GM12878 (cell line): Measurements from ENCODE around the gene FBF1. TPM values are rescaled to one million over a fixed set of nuclear protein-coding genes. Genes with fewer than 3 reads are reported as not detected.

Source experiments
- ATAC-seq: fragments of 200-7000 bp; cut with Tn5 transposase; 3 replicates; pipeline ENCODE4 v1.9.1; 2020; ENCODE audit warnings: mild to moderate bottlenecking, moderate library complexity
- BruUV-seq: library from RNA; stranded (reverse); fragments of 400-500 nt; replicated peaks from 2 replicates; lab custom pipeline; 2021; lab: Mats Ljungman, UMichigan
- CTCF ChIA-PET: fragments of 300-600 bp; sonication (Branson Sonifier 250); formaldehyde crosslinking; extraction: SDS; loops from one replicate; lab custom pipeline; 2021; ENCODE audit warnings: inconsistent platforms; lab: Yijun Ruan, JAX
- POLR2A ChIA-PET: fragments of 350-600 bp; formaldehyde crosslinking; extraction: SDS; loops from one replicate; lab custom pipeline; 2021; ENCODE audit warnings: inconsistent platforms; lab: Charles Lee
- RAD21 ChIA-PET: fragments of 300-600 bp; sonication (Branson Sonifier 250); formaldehyde crosslinking; loops from one replicate; lab custom pipeline; 2023; ENCODE audit warnings: antibody characterized with exemption; ENCODE audit not compliant: unreplicated experiment; lab: Charles Lee
- SMC1A ChIA-PET: fragments of 300-600 bp; sonication (Branson Sonifier 250); formaldehyde crosslinking; loops from one replicate; lab custom pipeline; 2023; ENCODE audit not compliant: unreplicated experiment, uncharacterized antibody; lab: Charles Lee
- DNase-seq: peaks from one replicate; pipeline ENCODE4 v3.0.0-alpha.2; 2011; ENCODE audit warnings: low read depth, low spot score
- FAIRE-seq: peaks from 3 replicates; lab custom pipeline; 2011; peaks lifted over from hg19 to GRCh38; lab: Jason Lieb, UNC
- H2AFZ ChIP-seq: 2 replicates; pipeline ENCODE4 v1.6.0; 2011; ENCODE audit warnings: low read depth, low read length, control low read depth; ENCODE audit not compliant: control insufficient read depth
- H3K27ac ChIP-seq: 2 replicates; pipeline ENCODE4 v1.5.1; 2011; ENCODE audit warnings: control low read depth; ENCODE audit not compliant: control insufficient read depth, insufficient read depth
- H3K27me3 ChIP-seq, 2 experiments: replicated peaks in 1 of 2; 2 replicates each; pipeline versions ENCODE4 v1.6.0 to v1.6.1; 2011; ENCODE audit warnings: low read length in 1 of 2; ENCODE audit not compliant: control insufficient read depth in 2 of 2, insufficient read depth in 2 of 2
- H3K36me3 ChIP-seq, 2 experiments: 2 replicates each; pipeline ENCODE4 v1.5.1; 2011; ENCODE audit warnings: low read length in 1 of 2; ENCODE audit not compliant: control insufficient read depth in 2 of 2, insufficient read depth in 2 of 2
- H3K4me1 ChIP-seq: 2 replicates; pipeline ENCODE4 v1.6.1; 2011; ENCODE audit warnings: mild to moderate bottlenecking, low read length, moderate library complexity, mixed read lengths; ENCODE audit not compliant: control insufficient read depth, insufficient read depth
- H3K4me2 ChIP-seq: 2 replicates; pipeline ENCODE4 v1.6.0; 2011; ENCODE audit warnings: control low read depth; ENCODE audit not compliant: control insufficient read depth, insufficient read depth
- H3K4me3 ChIP-seq: fragments of 200-600 bp; sonication (generic); 2 replicates; pipeline ENCODE4 v1.5.1; 2016
- H3K79me2 ChIP-seq: 2 replicates; pipeline ENCODE4 v1.6.0; 2011; ENCODE audit warnings: low read length; ENCODE audit not compliant: control insufficient read depth, insufficient read depth
- H3K9ac ChIP-seq: 2 replicates; pipeline ENCODE4 v1.8.0; 2011; ENCODE audit warnings: low read length, control low read depth, mixed read lengths; ENCODE audit not compliant: control insufficient read depth, insufficient read depth
- H3K9me3 ChIP-seq: replicated peaks from 3 replicates; pipeline ENCODE4 v1.5.1; 2011; ENCODE audit warnings: mild to moderate bottlenecking, low read length; ENCODE audit not compliant: control insufficient read depth, insufficient read depth
- H4K20me1 ChIP-seq: 2 replicates; pipeline ENCODE4 v1.6.0; 2011; ENCODE audit not compliant: control insufficient read depth, insufficient read depth
- POLR2A ChIP-seq: IDR thresholded peaks from 2 replicates; pipeline ENCODE4 v1.6.1; 2011; ENCODE audit warnings: low read depth, mild to moderate bottlenecking, low read length
- STAT1 ChIP-seq: fragments of 450-650 bp; conservative IDR thresholded peaks from 2 replicates; pipeline ENCODE4 v1.6.1; 2014; ENCODE audit warnings: antibody characterized with exemption, mild to moderate bottlenecking
- TAF1 ChIP-seq: IDR thresholded peaks from 2 replicates; pipeline ENCODE4 v1.6.1; 2011; ENCODE audit warnings: mild to moderate bottlenecking, low read depth, low read length, borderline replicate concordance
- WGBS: methylation state at CpG from one replicate; pipeline ENCODE4 v1.1.6; 2016; ENCODE audit warnings: low lambda C conversion rate; ENCODE audit not compliant: insufficient replicate concordance, insufficient coverage; ENCODE audit errors: missing lambda C conversion rate; 5-methylcytosine and 5-hydroxymethylcytosine counted together
- in situ Hi-C: fragments of 300-500 bp; cut with MboI; formaldehyde crosslinking; loops from 9 replicates; pipeline ENCODE4 v1.14.3; 2018; ENCODE audit warnings: mixed read lengths
- intact Hi-C: fragments of 100-400 bp; cut with micrococcal nuclease; formaldehyde crosslinking; loops from one replicate; pipeline ENCODE4 v1.14.2; 2022; ENCODE audit not compliant: unreplicated experiment
- polyA plus RNA-seq, 11 experiments: library from polyadenylated mRNA; depleted of rRNA in 4 of 11; unstranded in 6 of 11; stranded (reverse) in 5 of 11; fragments of >200 nt; fragmentation: Nextera tagmentation in 4 of 11; fragmentation: Illumina TruSeq in 1 of 11; extraction: Ambion mirVana in 4 of 11; extraction: Trizol in 1 of 11; gene quantifications; 1 replicate in 1 of 11; 2 replicates in 10 of 11; pipeline versions ENCODE4 v1.2.1 to v1.2.3, GENCODE V29; 2011 to 2016; ENCODE audit warnings: inconsistent platforms in 2 of 11, missing spikeins in 2 of 11, low read depth in 1 of 11
- total RNA-seq, 4 experiments: library from RNA; depleted of rRNA in 3 of 4; stranded (reverse); fragments of >200 nt in 3 of 4; fragmentation: Illumina TruSeq in 1 of 4; extraction: Trizol in 1 of 4; gene quantifications; 2 replicates each; pipeline versions ENCODE4 v1.2.1 to v1.2.3, GENCODE V29; 2013 to 2021

Gene FBF1
- total and polyA plus RNA-seq, 10 of the 15 experiments (the other 5 are each of a cell fraction or from before 2014, with no cell fraction given) = 0.29 to 15.0 (median 7.0) TPM

GRCh38 chr17:75892556-75893224, 48.2 kb downstream of the FBF1 start:
- Histone ChIP-seq H3K4me2 (no peak overlapping the region), H3K36me3 (peaks cover 0 to 4% of the 10 kb centered on the region in 2 experiments; a peak in 3 of 4 replicates), H2AFZ (no peak overlapping the region), H3K79me2 (peaks cover 15% of the 10 kb centered on the region), H3K27ac (no peak overlapping the region), H3K4me1 (peaks cover 6% of the 10 kb centered on the region), H3K4me3 (no peak overlapping the region), H3K9ac (no peak overlapping the region), H3K27me3 (no peaks in the 10 kb centered on the region), H3K9me3 (no peaks in the 10 kb centered on the region), H4K20me1 (no peaks in the 10 kb centered on the region)
- 94% methylated on average over 16 of the region's 16 CpGs for WGBS
- intact Hi-C loops (no loop called here), in situ Hi-C loops (no loop called here)
- ATAC-seq (no peak), FAIRE-seq (no peak), DNase-seq (no peak)
- CTCF ChIA-PET = interaction anchor here (4.8 kb wide), 1 partner anchor 15 kb away, joined by 43 read pairs; the partner anchor contains the start of gene TRIM47
- no TSS peak for BruUV-seq
- POLR2A ChIA-PET = no interaction called here
- TF ChIP-seq STAT1 (no peak), POLR2A (0 out of 2 replicates have a peak, but pooled peaks have one; percentile 26)
- SMC1A ChIA-PET = no interaction called here
- RAD21 ChIA-PET = interaction anchor here (4.5 kb wide), 1 partner anchor 37 kb away, joined by 32 read pairs; the partner anchor contains the start of gene WBP2

DNA sequence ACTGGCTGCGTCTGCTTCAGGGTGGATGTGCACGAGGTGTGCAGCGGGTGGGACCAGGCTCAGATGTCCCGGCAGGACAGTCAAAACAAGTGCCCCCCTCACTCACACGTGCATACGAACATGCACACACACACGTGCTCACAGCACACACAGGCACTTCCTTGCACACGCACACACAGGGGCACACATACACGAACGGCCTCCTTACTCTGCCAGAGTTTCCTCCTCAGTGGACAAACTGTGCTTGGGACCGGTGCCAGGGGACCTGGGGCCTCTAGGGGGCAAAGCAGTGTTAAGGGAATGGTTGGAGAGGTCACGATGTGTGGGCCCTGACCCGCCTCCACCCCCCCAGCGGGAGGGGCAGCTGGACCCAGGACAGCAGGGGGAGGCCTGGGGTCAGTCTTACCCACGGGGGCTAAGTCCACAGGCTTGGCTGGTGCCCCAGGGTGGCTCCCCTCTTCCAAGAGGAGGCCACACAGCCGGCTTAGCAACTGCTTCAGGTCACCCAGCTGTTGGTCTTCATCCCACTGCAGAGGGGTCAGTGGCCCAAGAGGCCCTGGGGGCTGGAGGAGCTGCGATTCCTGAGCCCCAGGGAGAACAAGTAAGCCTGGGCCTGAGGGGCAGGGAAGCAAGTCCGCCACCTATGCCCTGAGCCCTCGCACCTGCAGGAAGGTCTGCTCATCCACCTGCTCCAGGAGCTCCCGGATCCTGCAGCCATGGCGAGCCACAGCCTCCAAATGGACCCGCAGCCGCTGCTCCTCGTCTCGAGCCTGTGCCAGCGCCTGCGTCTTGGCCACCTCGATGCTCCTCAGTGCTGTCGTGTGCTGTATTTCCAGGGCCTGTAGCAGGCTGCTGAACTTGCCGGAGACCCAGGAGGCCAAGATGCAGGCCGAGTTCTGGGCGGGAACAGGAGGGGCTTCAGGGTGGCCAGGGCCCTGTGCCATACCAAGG, 49.0 kb downstream of the FBF1 start:
- ChIA-PET CTCF (interaction anchor here (1.1 kb wide), 1 partner anchor 31 kb away, joined by 3 read pairs; no protein-coding TSS in a partner anchor), POLR2A (no interaction called here), RAD21 (no interaction called here), SMC1A (no interaction called here)
- no peak for DNase-seq
- ATAC-seq = no peak
- BruUV-seq = no TSS peak
- TF ChIP-seq POLR2A (peak; percentile 32), TAF1 (no peak)
- H3K4me2 ChIP-seq = no peak overlapping the region
- peaks cover 6% of the 10 kb centered on the region for H3K4me1 ChIP-seq
- no peaks in the 10 kb centered on the region for H3K27me3 ChIP-seq
- in situ Hi-C loops (no loop called here), intact Hi-C loops (no loop called here)
- H3K9ac ChIP-seq = no peak overlapping the region
- H3K36me3 ChIP-seq = peaks cover 0 to 4% of the 10 kb centered on the region in 2 experiments; a peak in 3 of 4 replicates
- H3K27ac ChIP-seq = no peak overlapping the region
- H2AFZ ChIP-seq = no peak overlapping the region
- H3K9me3 ChIP-seq = no peaks in the 10 kb centered on the region
- WGBS = 89% methylated on average over 31 of the region's 32 CpGs
- no peak overlapping the region for H3K4me3 ChIP-seq
- peaks cover 15% of the 10 kb centered on the region for H3K79me2 ChIP-seq
- no peak for FAIRE-seq
- no peaks in the 10 kb centered on the region for H4K20me1 ChIP-seq
